GM12873 (cell line): ENCODE data around the gene TMEM208.

Source experiments
- TF ChIP-seq, protein P1 (sequence below): IDR thresholded peaks from 2 replicates; pipeline ENCODE4 v1.5.1; 2012; ENCODE audit warnings: low read depth, mild to moderate bottlenecking, moderate library complexity, low read length, control low read depth; ENCODE audit not compliant: insufficient read depth; ENCODE audit errors: missing control alignments

TMEM208 gene

DNA sequence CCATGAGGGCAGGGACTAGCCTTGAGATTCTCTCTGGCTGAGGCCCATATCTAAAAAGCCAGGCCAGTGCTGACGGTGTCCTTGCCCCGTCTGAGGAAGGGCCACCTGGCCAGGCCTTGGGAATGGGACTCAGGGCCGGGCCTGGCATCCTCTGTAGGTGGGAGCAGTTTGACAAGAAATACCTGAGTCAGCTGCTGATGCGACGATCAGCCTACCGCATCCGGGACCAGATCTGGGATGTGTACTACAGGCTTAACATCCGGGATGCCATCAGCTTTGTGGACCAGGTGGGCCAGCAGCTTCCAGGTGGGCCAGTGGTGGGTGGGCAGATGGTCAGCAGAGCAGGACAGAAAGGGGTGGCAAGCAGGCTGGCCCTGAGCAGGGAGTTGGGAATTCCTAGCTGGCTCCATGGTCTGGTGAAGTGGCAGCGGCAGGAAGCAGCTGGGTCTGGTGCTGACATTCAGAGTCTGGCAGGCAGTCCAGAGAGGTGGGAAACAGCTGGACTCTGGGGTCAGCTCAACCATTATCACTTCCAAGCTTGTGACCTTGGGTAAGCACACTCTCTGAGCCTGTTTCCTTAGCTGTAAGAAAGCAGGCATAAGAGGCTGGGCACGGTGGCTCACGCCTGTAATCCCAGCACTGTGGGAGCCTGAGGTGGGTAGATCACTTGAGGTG lies 31.4 kb downstream of the TMEM208 start:
- TF ChIP-seq, protein P1, sequence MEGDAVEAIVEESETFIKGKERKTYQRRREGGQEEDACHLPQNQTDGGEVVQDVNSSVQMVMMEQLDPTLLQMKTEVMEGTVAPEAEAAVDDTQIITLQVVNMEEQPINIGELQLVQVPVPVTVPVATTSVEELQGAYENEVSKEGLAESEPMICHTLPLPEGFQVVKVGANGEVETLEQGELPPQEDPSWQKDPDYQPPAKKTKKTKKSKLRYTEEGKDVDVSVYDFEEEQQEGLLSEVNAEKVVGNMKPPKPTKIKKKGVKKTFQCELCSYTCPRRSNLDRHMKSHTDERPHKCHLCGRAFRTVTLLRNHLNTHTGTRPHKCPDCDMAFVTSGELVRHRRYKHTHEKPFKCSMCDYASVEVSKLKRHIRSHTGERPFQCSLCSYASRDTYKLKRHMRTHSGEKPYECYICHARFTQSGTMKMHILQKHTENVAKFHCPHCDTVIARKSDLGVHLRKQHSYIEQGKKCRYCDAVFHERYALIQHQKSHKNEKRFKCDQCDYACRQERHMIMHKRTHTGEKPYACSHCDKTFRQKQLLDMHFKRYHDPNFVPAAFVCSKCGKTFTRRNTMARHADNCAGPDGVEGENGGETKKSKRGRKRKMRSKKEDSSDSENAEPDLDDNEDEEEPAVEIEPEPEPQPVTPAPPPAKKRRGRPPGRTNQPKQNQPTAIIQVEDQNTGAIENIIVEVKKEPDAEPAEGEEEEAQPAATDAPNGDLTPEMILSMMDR: no peak

DNA sequence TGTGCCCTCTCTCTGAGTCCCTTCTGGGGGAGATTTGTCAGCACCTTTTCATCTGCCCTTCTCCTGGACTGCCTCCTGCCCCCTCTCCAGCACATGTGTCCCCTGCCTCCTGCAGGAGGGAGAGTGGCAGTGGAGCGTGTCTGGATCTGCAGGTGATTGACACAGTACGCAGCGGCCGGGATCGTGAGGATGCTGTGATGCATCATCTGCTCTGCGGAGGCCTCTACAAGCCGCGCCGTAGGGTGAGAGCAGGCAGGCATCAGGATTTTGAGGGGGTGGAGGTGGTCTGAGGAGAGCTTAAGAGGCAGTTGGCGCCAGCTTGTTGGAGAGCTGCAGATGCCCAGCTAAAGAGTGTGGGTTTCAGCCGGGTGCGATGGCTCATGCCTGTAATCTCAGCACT lies 32.8 kb downstream of the TMEM208 start:
- TF ChIP-seq, protein P1: no peak

DNA sequence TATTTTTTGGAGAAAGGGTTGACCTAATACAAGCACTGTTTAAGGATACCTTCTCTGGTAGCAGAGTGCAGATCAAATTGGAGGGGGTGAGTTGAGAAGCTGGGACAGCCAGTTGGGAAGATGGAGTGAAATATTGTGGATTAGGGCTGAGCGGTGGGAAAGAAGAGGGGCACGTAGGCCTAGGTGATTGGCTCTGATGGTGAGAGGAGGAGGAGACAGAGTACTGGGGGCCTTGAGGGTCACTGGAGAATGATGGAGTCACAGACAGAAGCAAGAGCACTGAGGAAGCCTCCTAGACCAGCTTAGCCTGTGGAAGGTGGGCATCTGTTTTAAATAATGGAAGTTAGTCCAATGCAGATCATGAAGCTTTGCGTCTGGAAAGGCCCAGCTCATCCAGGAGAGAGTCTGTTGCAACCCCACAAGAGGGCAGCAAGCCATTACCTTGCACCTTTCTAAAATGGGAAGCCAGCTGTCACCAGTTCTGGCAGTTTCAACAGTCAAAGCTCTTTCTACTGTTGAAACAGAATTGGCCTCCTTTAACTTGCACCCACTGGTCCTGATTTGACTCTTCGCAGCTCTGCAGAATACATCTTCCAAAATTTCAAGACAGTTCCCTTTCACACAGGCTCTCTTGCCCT lies 33.6 kb downstream of the TMEM208 start:
- TF ChIP-seq, protein P1: peak; percentile 86

DNA sequence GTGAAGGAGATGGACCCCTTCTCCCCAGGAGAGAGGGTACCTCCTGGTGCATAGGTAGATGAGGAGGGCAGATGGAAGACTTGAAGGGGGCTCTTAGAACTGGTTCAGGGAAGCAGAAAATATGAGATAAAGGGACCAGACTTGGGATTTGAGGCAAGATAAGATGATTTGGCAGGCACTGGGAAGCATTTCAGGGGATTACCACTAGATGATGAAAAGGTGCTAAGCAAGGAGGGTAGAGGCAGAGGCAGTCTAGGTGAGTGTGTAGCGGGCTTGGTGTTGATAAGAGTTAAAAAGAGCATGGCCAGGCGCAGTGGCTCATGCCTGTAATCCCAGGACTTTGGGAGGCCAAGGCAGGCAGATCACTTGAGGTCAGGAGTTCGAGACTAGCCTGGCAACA lies 36.3 kb downstream of the TMEM208 start:
- TF ChIP-seq, protein P1: no peak

DNA sequence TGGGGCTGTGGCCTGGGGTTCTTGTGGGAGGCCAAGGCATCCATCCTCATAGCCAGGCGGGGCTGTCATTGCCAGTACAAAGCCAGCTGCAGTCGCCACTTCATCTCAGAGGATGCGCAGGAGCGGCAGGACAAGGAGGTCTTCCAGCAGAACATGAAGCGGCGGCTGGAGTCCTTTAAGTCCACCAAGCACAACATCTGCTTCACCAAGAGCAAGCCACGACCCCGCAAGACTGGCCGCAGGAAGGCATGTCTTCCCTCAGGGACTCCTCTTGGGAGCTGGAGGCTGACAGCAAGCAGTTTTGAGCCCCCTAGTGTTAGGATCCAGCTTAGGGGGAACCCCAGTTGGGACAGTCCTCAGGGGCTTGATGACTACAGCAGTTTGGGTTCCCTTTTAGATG lies 37.3 kb downstream of the TMEM208 start:
- TF ChIP-seq, protein P1: peak; percentile 33

DNA sequence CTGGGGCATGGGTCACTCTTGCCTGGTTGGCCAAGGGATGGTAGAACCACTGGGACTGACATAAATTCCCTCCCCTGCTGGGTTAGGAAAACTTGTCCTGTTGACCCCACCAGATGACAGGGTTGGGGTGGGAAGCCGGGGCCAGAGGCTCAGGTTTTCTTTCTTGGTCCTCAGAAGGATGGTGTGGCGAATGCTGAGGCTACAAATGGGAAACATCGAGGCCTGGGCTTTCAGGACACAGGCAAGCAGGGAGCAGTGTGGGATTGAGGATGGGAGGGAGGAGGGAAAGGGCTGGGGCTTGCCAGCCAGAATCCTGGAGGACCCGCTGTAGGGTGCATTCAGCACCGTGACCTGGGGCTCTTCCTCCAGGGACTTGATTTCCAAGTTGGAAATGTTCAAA lies 37.9 kb downstream of the TMEM208 start:
- TF ChIP-seq, protein P1: no peak

DNA sequence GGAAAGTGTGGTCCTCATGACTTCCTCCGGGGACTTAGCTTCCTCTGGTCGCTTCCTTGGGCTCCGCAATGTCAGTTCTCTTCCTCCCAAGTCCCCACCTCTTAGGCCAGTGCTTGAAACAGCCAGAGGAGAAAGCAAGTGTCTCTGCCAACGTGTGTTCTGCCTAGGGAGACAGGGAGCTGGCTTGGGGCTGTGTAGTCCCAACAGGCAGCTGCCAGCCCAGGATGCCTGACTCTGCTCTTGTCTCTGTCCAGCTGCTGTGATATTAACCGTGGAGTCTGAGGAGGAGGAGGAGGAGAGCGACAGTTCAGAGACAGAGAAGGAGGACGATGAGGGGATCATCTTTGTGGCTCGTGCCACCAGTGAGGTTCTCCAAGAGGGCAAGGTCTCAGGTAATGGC lies 38.9 kb downstream of the TMEM208 start:
- TF ChIP-seq, protein P1: no peak
